ENCODE data around the gene ANKS6. TPM values are rescaled to one million over a fixed set of nuclear protein-coding genes. Genes with fewer than 3 reads are reported as not detected.

Gene ANKS6
- polyA plus RNA-seq, 1 donor from 2014 or later: 16.6 TPM

DNA sequence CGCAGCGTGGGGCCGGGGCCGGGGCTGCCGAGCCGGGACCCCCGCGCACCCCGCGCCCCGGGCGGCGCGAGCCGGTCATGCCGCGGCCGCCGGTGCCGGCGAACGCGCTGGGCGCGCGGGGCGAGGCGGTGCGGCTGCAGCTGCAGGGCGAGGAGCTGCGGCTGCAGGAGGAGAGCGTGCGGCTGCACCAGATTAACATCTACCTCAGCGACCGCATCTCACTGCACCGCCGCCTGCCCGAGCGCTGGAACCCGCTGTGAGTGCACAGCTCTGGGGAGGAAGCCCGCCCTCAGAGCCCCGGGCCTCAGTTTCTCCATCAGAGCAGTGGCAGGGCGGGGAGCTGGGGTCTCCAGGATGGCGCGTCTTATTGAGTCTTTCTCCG is 11.4 kb upstream of the ANKS6 start:
- no peaks in the 10 kb centered on the region for H3K9me2 ChIP-seq (ENCODE audit: insufficient read depth, low read length)
- no peaks in the 10 kb centered on the region for H3K27me3 ChIP-seq (ENCODE audit: insufficient read depth, low read depth, low read length)
- no peak overlapping the region for H3K27ac ChIP-seq (ENCODE audit: low read length)
- H3F3A ChIP-seq (ENCODE audit: insufficient read depth, low read length, poor library complexity, severe bottlenecking): peaks cover 6% of the 10 kb centered on the region
- H4K20me1 ChIP-seq (ENCODE audit: insufficient read depth): no peaks in the 10 kb centered on the region
- peak overlapping the region; percentile 32 for H3K4me2 ChIP-seq (ENCODE audit: low read length)
- no peaks in the 10 kb centered on the region for H3K79me2 ChIP-seq (replicated peaks; ENCODE audit: insufficient read depth, low read length)
- H2AFZ ChIP-seq (ENCODE audit: low read depth, low read length): peak overlapping the region; percentile 58
- no peak for TF ChIP-seq MXI1 (conservative IDR thresholded peaks at IDR 0.05; ENCODE audit: poor library complexity, severe bottlenecking)
- peak; percentile 5 for TF ChIP-seq POLR2AphosphoS5 (IDR thresholded peaks at IDR 0.05)
- TF ChIP-seq REST (IDR thresholded peaks at IDR 0.05; ENCODE audit: borderline replicate concordance): no peak
- no peak for TF ChIP-seq SMC3 (conservative IDR thresholded peaks at IDR 0.05; ENCODE audit: poor library complexity)
- no peaks in the 10 kb centered on the region for H3K9me3 ChIP-seq (ENCODE audit: low read length)
- H3K9ac ChIP-seq (ENCODE audit: low read length): peak overlapping the region; percentile 59
- H3K4me3 ChIP-seq (ENCODE audit: low read length): peak overlapping the region; percentile 74
- H3K36me3 ChIP-seq (ENCODE audit: insufficient read depth, low read length): no peaks in the 10 kb centered on the region

DNA sequence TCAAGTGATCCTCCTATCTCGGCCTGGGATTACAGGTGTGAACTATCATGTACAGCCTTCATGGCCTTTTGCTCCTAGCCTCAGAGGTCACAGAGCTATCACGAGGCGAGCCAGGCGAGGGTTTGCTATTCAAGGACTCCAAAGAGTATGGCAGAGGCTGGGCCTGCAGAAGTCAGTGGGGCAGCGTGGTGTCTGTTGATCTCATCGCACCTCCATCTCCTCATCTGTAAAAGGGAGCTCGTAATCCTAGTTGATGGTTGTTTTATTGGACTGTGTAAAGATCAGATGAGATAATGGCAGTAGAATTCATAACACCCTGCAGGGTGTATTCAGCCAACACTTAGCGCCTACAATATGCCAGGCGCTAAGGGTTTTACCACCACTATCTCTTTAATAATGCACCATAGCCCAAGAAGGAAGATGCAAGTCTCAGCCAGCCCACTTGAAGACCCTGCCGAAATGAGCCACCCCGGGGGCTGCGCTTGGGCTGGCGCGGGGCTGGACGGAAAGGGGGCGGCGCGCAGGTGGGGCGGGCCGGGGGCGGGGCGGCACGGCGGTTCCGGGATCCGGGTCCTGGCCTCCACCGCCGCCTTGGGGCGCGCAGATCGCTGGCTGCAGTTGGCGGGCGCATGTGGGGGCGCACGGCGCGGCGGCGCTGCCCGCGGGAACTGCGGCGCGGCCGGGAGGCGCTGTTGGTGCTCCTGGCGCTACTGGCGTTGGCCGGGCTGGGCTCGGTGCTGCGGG is 10.9 kb upstream of the ANKS6 start, which contains the start of gene GALNT12:
Gene GALNT12 (plus strand): TSS at position 601 of the 744 bp plus-strand sequence. CDS start 29 bp downstream, at position 630.
- Histone ChIP-seq H3K9ac (ENCODE audit: low read length) (peak within 1 kb of the TSS; percentile 59), H3K4me3 (ENCODE audit: low read length) (peak within 1 kb of the TSS; percentile 74), H3F3A (ENCODE audit: insufficient read depth, low read length, poor library complexity, severe bottlenecking) (peaks cover 6% of the 10 kb centered on the region), H3K27ac (ENCODE audit: low read length) (peak within 1 kb of the TSS; percentile 0), H3K36me3 (ENCODE audit: insufficient read depth, low read length) (no peaks in the 10 kb centered on the region), H3K4me2 (ENCODE audit: low read length) (peak within 1 kb of the TSS; percentile 32), H3K9me2 (ENCODE audit: insufficient read depth, low read length) (no peaks in the 10 kb centered on the region), H3K9me3 (ENCODE audit: low read length) (no peaks in the 10 kb centered on the region), H3K79me2 (replicated peaks; ENCODE audit: insufficient read depth, low read length) (no peaks in the 10 kb centered on the region), H2AFZ (ENCODE audit: low read depth, low read length) (peak within 1 kb of the TSS; percentile 58), H4K20me1 (ENCODE audit: insufficient read depth) (no peaks in the 10 kb centered on the region), H3K27me3 (ENCODE audit: insufficient read depth, low read depth, low read length) (no peaks in the 10 kb centered on the region)
- TF ChIP-seq RAD21 (conservative IDR thresholded peaks at IDR 0.05) (no peak), SMC3 (conservative IDR thresholded peaks at IDR 0.05; ENCODE audit: poor library complexity) (no peak), POLR2AphosphoS5 (IDR thresholded peaks at IDR 0.05) (no peak), EP300 (conservative IDR thresholded peaks at IDR 0.05; ENCODE audit: poor library complexity, severe bottlenecking) (no peak), REST (IDR thresholded peaks at IDR 0.05; ENCODE audit: borderline replicate concordance) (no peak), TAF1 (IDR thresholded peaks at IDR 0.05; ENCODE audit: low read depth) (no peak)
- TF ChIP-seq, protein P1, sequence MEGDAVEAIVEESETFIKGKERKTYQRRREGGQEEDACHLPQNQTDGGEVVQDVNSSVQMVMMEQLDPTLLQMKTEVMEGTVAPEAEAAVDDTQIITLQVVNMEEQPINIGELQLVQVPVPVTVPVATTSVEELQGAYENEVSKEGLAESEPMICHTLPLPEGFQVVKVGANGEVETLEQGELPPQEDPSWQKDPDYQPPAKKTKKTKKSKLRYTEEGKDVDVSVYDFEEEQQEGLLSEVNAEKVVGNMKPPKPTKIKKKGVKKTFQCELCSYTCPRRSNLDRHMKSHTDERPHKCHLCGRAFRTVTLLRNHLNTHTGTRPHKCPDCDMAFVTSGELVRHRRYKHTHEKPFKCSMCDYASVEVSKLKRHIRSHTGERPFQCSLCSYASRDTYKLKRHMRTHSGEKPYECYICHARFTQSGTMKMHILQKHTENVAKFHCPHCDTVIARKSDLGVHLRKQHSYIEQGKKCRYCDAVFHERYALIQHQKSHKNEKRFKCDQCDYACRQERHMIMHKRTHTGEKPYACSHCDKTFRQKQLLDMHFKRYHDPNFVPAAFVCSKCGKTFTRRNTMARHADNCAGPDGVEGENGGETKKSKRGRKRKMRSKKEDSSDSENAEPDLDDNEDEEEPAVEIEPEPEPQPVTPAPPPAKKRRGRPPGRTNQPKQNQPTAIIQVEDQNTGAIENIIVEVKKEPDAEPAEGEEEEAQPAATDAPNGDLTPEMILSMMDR (IDR thresholded peaks at IDR 0.05; ENCODE audit: poor library complexity, severe bottlenecking): no peak

Data from neural cell (in vitro differentiated cells).